ENCODE data around the gene STARD5.

DNA sequence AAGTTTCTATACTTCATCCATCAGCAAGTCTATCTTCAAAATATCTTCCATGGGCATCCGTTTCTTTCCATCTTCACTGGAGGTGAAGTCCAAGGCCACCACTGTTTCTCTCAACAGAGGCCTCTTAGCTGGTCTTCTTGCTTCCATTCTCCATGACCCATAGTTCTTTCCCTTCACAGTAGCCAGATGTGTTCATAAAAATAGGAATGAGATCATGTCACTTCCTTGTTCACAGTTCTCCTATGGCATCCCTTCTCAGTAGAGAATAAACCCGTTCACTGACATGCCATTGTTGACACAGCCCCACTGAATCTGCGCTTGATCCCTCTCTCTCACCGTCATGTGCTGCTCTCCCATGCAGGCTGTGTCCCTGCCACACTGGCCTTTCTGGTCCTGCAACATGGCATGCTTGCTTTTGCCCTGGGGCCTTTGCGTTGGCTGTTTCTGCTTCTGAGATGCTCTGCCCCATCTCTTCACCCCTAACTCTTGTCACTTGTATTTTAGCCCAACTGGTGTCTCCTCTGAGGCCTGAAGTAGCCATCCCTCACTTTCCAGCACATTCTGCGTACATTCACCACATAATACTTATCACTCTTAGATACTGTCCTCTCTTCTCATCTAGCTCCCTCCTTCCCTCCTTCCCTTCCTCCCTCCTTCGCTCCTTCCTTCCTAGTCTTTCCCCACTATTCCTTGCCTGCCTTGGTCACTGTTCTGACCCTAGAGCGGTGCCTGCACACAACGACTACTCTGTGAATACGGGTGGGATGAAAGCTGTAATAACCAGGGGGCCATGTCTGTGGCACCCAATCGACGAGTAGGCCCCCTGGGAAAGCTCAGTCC lies 42.0 kb downstream of the STARD5 start:
- no peak for TF ChIP-seq CTCF (IDR thresholded peaks at IDR 0.05)
- TF ChIP-seq POLR2A (IDR thresholded peaks at IDR 0.05), result no peak
